Neural progenitor cell (in vitro differentiated cells): ENCODE results near the gene PLEKHA1. TPM values are rescaled to one million over a fixed set of nuclear protein-coding genes. Genes with fewer than 3 reads are reported as not detected.

ENCODE experiments used
- DNase-seq: peaks from one replicate; pipeline ENCODE4 v3.0.0-alpha.2; 2016; ENCODE audit warnings: low spot score
- H2AFZ ChIP-seq: fragments of 200-600 bp; sonication (generic); replicated peaks from 2 replicates; pipeline ENCODE4 v1.6.1; 2016; ENCODE audit warnings: antibody characterized with exemption
- H3F3A ChIP-seq: fragments of 200-600 bp; sonication (generic); 2 replicates; pipeline ENCODE4 v1.6.1; 2016; ENCODE audit warnings: antibody characterized with exemption, low read depth
- H3K27ac ChIP-seq: fragments of 200-600 bp; sonication (generic); 2 replicates; pipeline ENCODE4 v1.5.1; 2016; ENCODE audit warnings: mild to moderate bottlenecking
- H3K27me3 ChIP-seq: fragments of 200-600 bp; sonication (generic); 2 replicates; pipeline ENCODE4 v1.6.1; 2016; ENCODE audit warnings: mild to moderate bottlenecking, moderate library complexity
- H3K36me3 ChIP-seq: fragments of 200-600 bp; sonication (generic); 2 replicates; pipeline ENCODE4 v1.5.1; 2016
- H3K4me1 ChIP-seq: fragments of 200-600 bp; sonication (generic); 2 replicates; pipeline ENCODE4 v1.6.1; 2016; ENCODE audit warnings: mixed run types
- H3K4me2 ChIP-seq: fragments of 200-600 bp; sonication (generic); 2 replicates; pipeline ENCODE4 v1.6.1; 2016
- H3K4me3 ChIP-seq: fragments of 200-600 bp; sonication (generic); 2 replicates; pipeline ENCODE4 v1.5.1; 2016
- H3K79me2 ChIP-seq: fragments of 200-600 bp; sonication (generic); 2 replicates; pipeline ENCODE4 v1.6.1; 2016; ENCODE audit warnings: low read depth
- H3K9ac ChIP-seq: fragments of 200-600 bp; sonication (generic); 2 replicates; pipeline ENCODE4 v1.6.1; 2016
- H3K9me3 ChIP-seq: fragments of 200-600 bp; sonication (generic); 2 replicates; pipeline ENCODE4 v1.5.1; 2016; ENCODE audit warnings: low read depth
- H4K20me1 ChIP-seq: fragments of 200-600 bp; sonication (generic); 2 replicates; pipeline ENCODE4 v1.6.1; 2016; ENCODE audit warnings: low read depth
- H3K27ac Mint-ChIP-seq: 3 replicates; pipeline ENCODE4 v1.8.0; 2021; ENCODE audit warnings: mixed read lengths
- H3K27me3 Mint-ChIP-seq: 2 replicates; pipeline ENCODE4 v1.8.0; 2022; ENCODE audit warnings: low read depth, mild to moderate bottlenecking, inconsistent platforms, moderate library complexity, mixed read lengths; ENCODE audit not compliant: insufficient read depth
- H3K36me3 Mint-ChIP-seq: 3 replicates; pipeline ENCODE4 v1.8.0; 2021; ENCODE audit warnings: mixed read lengths
- H3K4me1 Mint-ChIP-seq: 3 replicates; pipeline ENCODE4 v1.8.0; 2021; ENCODE audit warnings: mixed read lengths
- H3K4me3 Mint-ChIP-seq: 3 replicates; pipeline ENCODE4 v1.8.0; 2021; ENCODE audit warnings: mild to moderate bottlenecking, moderate library complexity, mixed read lengths
- H3K9me3 Mint-ChIP-seq: 3 replicates; pipeline ENCODE4 v1.8.0; 2020; ENCODE audit warnings: mixed read lengths
- EZH2 ChIP-seq: fragments of 200-600 bp; sonication (generic); IDR thresholded peaks from 2 replicates; pipeline ENCODE4 v1.6.1; 2017; ENCODE audit warnings: antibody characterized with exemption, mild to moderate bottlenecking, moderate library complexity
- EZH2phosphoT487 ChIP-seq: fragments of 200-600 bp; sonication (generic); IDR thresholded peaks from 2 replicates; pipeline ENCODE4 v1.6.1; 2017; ENCODE audit warnings: antibody characterized with exemption
- total RNA-seq: library from RNA; depleted of rRNA; stranded (reverse); fragments of >200 nt; gene quantifications from 2 replicates; pipeline ENCODE4 v1.2.3, GENCODE V29; 2015; ENCODE audit warnings: low replicate concordance
- TF ChIP-seq, protein P1 (sequence below): fragments of 200-600 bp; sonication (generic); IDR thresholded peaks from 2 replicates; pipeline ENCODE4 v1.5.1; 2017; ENCODE audit warnings: antibody characterized with exemption, mild to moderate bottlenecking

PLEKHA1 gene
- total RNA-seq, 1 donor from 2014 or later, result 79.1 TPM

DNA sequence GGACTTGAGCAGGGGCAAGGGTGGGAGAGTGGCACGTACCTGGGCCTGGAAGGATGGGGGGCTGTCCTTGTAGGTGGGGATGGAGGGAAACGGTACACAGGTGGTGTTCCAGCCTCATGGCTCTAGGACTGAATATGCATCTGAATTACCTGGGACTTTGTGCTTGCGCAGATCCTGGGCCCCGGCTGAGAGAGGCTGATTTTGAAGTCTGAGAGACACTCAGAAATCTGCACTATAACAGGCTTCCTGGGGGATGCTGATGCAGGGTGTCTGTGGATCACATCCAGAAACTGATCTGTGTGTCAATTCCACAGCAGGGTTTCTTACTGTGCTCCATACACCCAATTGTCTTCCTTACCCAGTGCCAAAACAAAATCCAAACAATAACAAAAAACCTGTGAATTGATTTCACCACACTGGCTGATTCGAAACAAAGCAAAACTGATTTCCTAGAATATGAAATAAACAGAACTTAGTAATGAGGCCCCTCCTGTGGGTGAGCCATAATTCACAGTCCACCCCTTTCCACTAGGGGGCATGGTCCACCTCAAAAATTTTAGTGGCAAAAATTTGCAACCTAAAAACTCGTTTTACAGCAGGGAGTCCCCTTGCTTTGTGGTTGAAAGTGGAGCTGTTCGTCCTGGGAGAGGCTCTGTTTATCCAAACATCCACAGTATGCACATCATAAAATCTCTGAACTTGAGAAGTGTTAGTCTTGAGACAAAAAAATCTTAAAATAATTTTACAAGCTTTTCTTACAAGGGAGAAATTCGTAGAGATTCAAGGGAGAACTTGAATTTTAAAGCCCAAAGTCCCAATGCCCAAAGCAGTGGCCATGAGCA lies 32.0 kb upstream of the PLEKHA1 start:
- Histone ChIP-seq H3K9ac (no peak overlapping the region), H3K4me1 (peaks cover 7% of the 10 kb centered on the region), H3K9me3 (peaks cover 7% of the 10 kb centered on the region), H3F3A (peaks cover 4% of the 10 kb centered on the region), H3K79me2 (no peaks in the 10 kb centered on the region), H3K4me2 (no peak overlapping the region), H3K27me3 (no peaks in the 10 kb centered on the region), H3K27ac (no peak overlapping the region), H3K4me3 (no peak overlapping the region), H3K36me3 (no peaks in the 10 kb centered on the region), H2AFZ (peak overlapping the region; percentile 13), H4K20me1 (no peaks in the 10 kb centered on the region)
- H3K4me3 Mint-ChIP-seq, result no peak overlapping the region
- no peak overlapping the region for H3K27ac Mint-ChIP-seq
- H3K4me1 Mint-ChIP-seq, result peaks cover 36% of the 10 kb centered on the region
- peak; percentile 57 for DNase-seq
- TF ChIP-seq EZH2, result no peak
- TF ChIP-seq, protein P1, sequence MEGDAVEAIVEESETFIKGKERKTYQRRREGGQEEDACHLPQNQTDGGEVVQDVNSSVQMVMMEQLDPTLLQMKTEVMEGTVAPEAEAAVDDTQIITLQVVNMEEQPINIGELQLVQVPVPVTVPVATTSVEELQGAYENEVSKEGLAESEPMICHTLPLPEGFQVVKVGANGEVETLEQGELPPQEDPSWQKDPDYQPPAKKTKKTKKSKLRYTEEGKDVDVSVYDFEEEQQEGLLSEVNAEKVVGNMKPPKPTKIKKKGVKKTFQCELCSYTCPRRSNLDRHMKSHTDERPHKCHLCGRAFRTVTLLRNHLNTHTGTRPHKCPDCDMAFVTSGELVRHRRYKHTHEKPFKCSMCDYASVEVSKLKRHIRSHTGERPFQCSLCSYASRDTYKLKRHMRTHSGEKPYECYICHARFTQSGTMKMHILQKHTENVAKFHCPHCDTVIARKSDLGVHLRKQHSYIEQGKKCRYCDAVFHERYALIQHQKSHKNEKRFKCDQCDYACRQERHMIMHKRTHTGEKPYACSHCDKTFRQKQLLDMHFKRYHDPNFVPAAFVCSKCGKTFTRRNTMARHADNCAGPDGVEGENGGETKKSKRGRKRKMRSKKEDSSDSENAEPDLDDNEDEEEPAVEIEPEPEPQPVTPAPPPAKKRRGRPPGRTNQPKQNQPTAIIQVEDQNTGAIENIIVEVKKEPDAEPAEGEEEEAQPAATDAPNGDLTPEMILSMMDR, result peak; percentile 77
- peaks cover 28% of the 10 kb centered on the region for H3K9me3 Mint-ChIP-seq
- peaks cover 3% of the 10 kb centered on the region for H3K36me3 Mint-ChIP-seq
- H3K27me3 Mint-ChIP-seq, result peaks cover 6% of the 10 kb centered on the region

DNA sequence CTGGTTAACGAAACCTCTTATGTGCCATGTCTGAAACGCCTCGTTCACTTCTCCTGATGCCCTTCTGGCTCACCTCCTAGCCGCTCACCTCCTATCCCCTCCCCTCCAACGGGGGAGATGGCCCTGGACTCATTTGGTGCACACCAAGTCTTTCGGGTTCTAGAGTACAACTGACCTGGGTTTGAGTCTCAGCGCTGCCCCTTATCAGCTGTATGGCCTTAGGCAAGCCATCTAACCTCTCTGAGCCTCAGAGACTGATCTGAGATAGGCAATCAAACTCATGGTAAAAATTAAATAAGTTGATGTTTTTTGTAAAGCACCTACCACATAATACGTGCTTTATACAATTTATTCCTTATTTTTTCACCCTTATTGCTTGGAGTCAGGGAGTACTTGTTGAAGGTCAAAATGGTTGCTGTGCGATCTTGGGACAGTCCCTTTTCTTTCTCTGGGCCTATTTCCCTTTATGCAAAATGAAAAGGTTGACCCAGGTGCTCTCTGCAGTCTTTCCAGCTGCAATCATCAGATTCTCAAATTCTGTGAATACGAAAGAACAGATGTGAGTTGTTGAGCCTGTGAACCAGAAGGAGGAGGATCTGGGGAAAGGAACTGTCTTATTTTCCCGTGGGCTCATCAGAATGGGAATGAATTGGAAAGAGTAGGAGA lies 31.2 kb upstream of the PLEKHA1 start:
- no peaks in the 10 kb centered on the region for H4K20me1 ChIP-seq
- H3K79me2 ChIP-seq, result no peaks in the 10 kb centered on the region
- H3K4me3 Mint-ChIP-seq, result no peak overlapping the region
- peaks cover 28% of the 10 kb centered on the region for H3K9me3 Mint-ChIP-seq
- H3K36me3 ChIP-seq, result no peaks in the 10 kb centered on the region
- peaks cover 14% of the 10 kb centered on the region for H3K4me1 ChIP-seq
- no peak overlapping the region for H3K4me2 ChIP-seq
- TF ChIP-seq EZH2 (no peak), EZH2phosphoT487 (no peak)
- TF ChIP-seq, protein P1, result no peak
- H3K9me3 ChIP-seq, result peaks cover 7% of the 10 kb centered on the region
- H3K4me3 ChIP-seq, result no peak overlapping the region
- no peak for DNase-seq
- H3F3A ChIP-seq, result peaks cover 12% of the 10 kb centered on the region
- H2AFZ ChIP-seq, result peak overlapping the region; percentile 13
- H3K9ac ChIP-seq, result no peak overlapping the region
- H3K36me3 Mint-ChIP-seq, result peaks cover 3% of the 10 kb centered on the region
- no peak overlapping the region for H3K27ac Mint-ChIP-seq
- H3K4me1 Mint-ChIP-seq, result peaks cover 36% of the 10 kb centered on the region
- H3K27me3 ChIP-seq, result no peaks in the 10 kb centered on the region
- no peak overlapping the region for H3K27ac ChIP-seq
- H3K27me3 Mint-ChIP-seq, result peaks cover 8% of the 10 kb centered on the region

DNA sequence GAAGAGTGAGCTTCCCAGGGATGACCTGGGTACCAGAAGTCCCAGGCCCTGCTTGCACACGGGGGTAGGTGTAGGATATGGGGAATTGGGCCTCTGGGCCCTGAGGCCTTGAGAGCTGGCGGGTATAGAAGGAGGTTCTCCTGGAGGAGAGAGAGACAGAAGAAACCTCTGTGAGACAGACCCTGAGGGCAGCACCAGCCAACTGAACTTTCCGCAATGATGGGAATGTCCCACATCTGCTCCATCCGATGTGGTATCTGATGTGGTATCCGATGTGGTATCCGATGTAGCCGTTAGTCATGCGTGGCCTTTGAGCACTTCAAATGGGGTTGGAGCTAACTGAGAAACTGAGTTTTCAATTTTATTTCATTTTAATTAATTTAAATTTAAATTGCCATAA lies 30.6 kb upstream of the PLEKHA1 start:
- H3K36me3 Mint-ChIP-seq, result peaks cover 3% of the 10 kb centered on the region

More for the DNA sequence above, 30.6 kb upstream of the PLEKHA1 start:
- H3K4me3 ChIP-seq, result no peak overlapping the region
- H3K36me3 ChIP-seq, result no peaks in the 10 kb centered on the region
- DNase-seq, result no peak
- H3F3A ChIP-seq, result peaks cover 18% of the 10 kb centered on the region
- H3K4me1 ChIP-seq, result peaks cover 21% of the 10 kb centered on the region
- no peak overlapping the region for H3K4me2 ChIP-seq
- H3K4me1 Mint-ChIP-seq, result peaks cover 36% of the 10 kb centered on the region
- no peak for TF ChIP-seq EZH2
- TF ChIP-seq, protein P1, result no peak
- no peak for TF ChIP-seq EZH2phosphoT487
- H3K9ac ChIP-seq, result no peak overlapping the region
- no peak overlapping the region for H3K4me3 Mint-ChIP-seq
- H3K27me3 ChIP-seq, result no peaks in the 10 kb centered on the region
- no peaks in the 10 kb centered on the region for H4K20me1 ChIP-seq
- H2AFZ ChIP-seq, result no peak overlapping the region
- peaks cover 7% of the 10 kb centered on the region for H3K9me3 ChIP-seq
- peaks cover 28% of the 10 kb centered on the region for H3K9me3 Mint-ChIP-seq
- peaks cover 8% of the 10 kb centered on the region for H3K27me3 Mint-ChIP-seq
- no peak overlapping the region for H3K27ac ChIP-seq
- no peaks in the 10 kb centered on the region for H3K79me2 ChIP-seq
- H3K27ac Mint-ChIP-seq, result no peak overlapping the region
